HG02571 (cell line): ENCODE data around the gene SPINK13.
"Not testable (repeated sequence)": the region's sequence is repeated elsewhere in the genome, so short reads cannot be mapped to it uniquely, and the experiment has no call there.

Source experiments
- ATAC-seq: cut with Tn5 transposase; IDR thresholded peaks from one replicate; pipeline ENCODE4 v1.9.1; 2021; ENCODE audit warnings: mild to moderate bottlenecking, moderate library complexity; ENCODE audit not compliant: unreplicated experiment

SPINK13 gene

DNA sequence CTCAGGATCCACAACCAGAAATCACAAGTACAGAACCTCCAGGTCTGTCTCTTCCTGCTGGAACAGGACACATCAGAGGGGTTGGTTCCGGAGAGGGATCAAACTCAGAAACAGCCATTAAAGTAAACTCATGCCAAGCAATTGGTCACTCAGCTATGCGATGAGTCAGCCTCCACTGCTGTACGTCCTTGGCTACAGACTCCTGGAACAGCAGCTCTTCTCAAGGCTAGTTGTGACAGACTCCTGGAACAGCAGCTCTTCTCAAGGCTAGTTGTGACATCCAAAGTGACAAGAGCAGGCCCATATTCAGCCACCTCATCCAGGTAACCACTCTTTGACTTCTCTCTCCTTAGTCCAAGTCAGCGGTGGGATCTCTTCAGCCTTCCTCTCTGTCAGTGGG lies at the start of gene SPINK13:
TSS of gene SPINK13 (plus strand) at position 229 of the 400 bp plus-strand sequence. CDS start 1,279 bp downstream, outside the sequence.
- ATAC-seq = no peak

- no peak for ATAC-seq
These were observed 47.1 kb upstream of the SPINK13 start for GRCh38 chr5:148221508-148221907.

- ATAC-seq = no peak
These were observed 44.4 kb upstream of the SPINK13 start for GRCh38 chr5:148224117-148224742.

- no peak for ATAC-seq
These were observed 40.1 kb upstream of the SPINK13 start for GRCh38 chr5:148228392-148228984.

GRCh38 chr5:148229840-148230239 lies 38.8 kb upstream of the SPINK13 start:
- ATAC-seq = no peak

- ATAC-seq = no peak
These were observed 38.4 kb upstream of the SPINK13 start for GRCh38 chr5:148230240-148230639.

DNA sequence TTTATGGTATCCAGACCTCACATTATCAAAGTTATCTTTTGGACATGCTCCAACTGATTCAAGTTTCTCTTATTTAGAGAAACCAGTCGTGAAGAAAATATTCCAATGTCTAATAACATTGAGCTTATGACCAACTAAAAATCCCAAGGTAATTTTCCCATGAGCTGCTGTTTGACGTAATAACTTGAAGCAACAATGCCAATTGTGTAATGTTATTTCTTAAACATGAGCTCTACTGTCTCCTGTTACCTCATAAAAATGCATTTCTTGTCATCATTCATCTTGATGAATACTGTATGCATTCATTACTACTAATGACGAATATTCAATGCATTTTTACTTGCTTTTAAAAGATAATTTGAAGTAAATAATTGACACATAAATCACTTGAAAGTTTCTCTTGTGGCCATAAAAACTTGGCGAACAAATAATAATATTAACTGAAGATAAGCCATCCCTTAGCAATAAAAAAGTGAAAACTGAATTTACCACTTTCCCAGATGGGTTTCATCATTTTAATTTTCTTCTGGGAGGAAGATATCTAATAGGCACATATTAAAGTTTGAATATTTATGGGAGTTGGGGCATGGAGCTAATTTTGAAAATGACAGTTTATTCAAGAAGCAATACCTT lies 30.7 kb upstream of the SPINK13 start:
- ATAC-seq = no peak

- no peak for ATAC-seq
These were observed 30.2 kb upstream of the SPINK13 start, which contains the start of gene MARCOL for GRCh38 chr5:148238418-148238794. Gene MARCOL (plus strand): TSS chr5:148238525. CDS start chr5:148238598, 73 bp downstream.

GRCh38 chr5:148248894-148249293 lies 19.7 kb upstream of the SPINK13 start:
- ATAC-seq = no peak

DNA sequence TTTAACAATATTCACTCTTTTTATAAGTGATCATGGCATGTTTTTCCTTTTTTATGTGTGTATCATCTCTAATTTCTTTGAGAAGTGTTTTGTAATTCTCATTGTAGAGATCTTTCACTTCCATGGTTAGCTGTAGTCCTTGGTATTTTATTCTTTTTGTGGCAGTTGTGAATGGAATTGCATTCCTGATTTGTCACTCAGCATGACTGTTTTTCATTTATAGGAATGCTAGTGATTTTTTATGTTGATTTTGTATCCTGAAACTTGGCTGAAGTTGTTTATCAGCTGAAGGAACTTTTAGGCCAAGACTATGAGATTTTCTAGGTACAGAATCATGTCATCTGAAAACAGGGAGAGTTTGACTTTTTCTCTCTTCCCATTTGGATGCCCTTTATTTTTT lies 13.1 kb upstream of the SPINK13 start:
- ATAC-seq = no peak

DNA sequence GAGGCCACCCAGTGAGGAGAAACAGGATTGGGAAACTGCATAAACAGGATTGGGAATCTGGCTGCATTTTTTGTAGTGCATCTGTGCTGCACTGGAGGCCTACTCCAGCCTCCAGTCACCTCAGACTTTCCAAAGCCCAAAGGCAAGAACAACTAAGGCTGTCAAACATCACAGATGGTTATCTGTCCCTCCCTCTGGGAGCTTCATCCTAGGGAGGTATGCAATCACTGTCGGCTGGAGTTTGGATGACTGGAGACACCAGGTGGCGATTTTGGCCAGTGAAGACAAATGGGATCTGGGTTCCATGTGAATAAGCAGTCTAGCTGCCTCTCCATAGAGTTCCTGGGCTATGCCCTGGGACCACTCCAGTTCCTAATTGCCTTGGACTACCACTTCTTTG lies 9.3 kb upstream of the SPINK13 start:
- ATAC-seq = no peak

- ATAC-seq = no peak
These were observed 7.4 kb upstream of the SPINK13 start for GRCh38 chr5:148261221-148261620.

GRCh38 chr5:148267962-148268361 lies 632 bp upstream of the SPINK13 start:
- ATAC-seq = no peak

GRCh38 chr5:148275129-148275528 lies 6.5 kb downstream of the SPINK13 start:
- ATAC-seq = not testable (repeated sequence)

DNA sequence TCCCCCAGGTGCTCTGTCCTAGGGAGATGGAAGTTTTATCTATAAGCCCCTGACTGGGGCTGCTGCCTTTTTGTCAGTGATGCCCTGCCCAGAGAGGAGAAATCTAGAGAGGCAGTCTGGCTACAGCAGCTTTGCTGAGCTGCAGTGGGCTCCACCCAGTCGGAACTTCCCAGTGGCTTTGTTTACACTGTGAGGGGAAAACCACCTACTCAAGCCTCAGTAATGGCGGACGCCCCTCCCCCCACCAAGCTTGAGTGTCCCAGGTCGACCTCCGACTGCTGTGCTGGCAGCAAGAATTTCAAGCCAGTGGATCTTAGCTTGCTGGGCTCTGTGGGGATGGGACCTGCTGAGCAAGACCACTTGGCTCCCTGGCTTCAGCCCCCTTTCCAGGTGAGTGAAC lies 12.3 kb downstream of the SPINK13 start:
- not testable (repeated sequence) for ATAC-seq

GRCh38 chr5:148281336-148281735 lies 12.7 kb downstream of the SPINK13 start:
- not testable (repeated sequence) for ATAC-seq

- ATAC-seq = no peak
These were observed 21.9 kb downstream of the SPINK13 start for GRCh38 chr5:148290271-148291195.

GRCh38 chr5:148297731-148298130 lies 29.1 kb downstream of the SPINK13 start:
- no peak for ATAC-seq

DNA sequence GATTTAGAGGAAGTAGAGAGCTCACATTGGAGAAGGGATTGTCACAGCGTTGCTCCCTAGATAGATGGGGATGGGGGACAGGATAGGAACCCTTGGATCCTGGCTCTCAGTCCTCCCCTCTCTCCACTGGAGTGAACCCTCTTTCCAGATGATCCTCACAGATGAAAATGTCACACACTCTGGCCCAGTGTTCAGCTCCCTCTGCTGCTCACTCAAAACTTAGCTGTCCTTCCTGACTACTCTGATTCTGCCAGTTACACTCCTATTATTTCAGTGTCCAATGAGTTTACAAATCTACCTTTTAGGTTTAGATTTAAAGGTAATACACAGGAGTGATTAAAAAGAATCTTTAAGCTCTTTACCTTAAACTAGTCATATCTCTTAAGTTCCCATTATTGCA lies 37.9 kb downstream of the SPINK13 start:
- no peak for ATAC-seq

DNA sequence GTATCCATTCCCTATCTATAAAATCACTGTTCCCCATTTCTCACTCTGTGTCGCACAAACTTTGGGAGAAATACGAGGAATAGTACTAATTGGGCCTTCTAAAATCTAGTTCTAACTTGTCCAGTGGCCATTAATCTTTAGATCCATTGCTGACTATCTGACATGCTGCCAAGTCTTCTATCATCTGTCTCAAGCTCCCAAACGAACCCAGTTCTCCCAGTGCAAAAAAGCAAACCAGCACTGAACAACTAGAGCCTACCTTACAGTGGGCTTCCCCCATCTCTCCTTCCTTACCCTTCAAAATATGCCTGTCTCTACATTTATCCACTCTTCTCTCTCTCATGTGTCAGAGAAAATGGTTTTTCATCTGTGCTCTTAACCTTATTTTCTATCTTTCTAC lies 40.4 kb downstream of the SPINK13 start:
- no peak for ATAC-seq

- no peak for ATAC-seq
These were observed 41.2 kb downstream of the SPINK13 start for GRCh38 chr5:148309746-148310145.
